NAMALWA (cell line): ENCODE measurements around the gene BIN1.

ENCODE experiments used
- DNase-seq: peaks from one replicate; pipeline ENCODE4 v3.0.0-alpha.2; 2015; ENCODE audit warnings: low spot score

BIN1 gene, protein sequence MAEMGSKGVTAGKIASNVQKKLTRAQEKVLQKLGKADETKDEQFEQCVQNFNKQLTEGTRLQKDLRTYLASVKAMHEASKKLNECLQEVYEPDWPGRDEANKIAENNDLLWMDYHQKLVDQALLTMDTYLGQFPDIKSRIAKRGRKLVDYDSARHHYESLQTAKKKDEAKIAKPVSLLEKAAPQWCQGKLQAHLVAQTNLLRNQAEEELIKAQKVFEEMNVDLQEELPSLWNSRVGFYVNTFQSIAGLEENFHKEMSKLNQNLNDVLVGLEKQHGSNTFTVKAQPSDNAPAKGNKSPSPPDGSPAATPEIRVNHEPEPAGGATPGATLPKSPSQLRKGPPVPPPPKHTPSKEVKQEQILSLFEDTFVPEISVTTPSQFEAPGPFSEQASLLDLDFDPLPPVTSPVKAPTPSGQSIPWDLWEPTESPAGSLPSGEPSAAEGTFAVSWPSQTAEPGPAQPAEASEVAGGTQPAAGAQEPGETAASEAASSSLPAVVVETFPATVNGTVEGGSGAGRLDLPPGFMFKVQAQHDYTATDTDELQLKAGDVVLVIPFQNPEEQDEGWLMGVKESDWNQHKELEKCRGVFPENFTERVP

GRCh38 chr2:127106991-127107621, at the start of gene BIN1:
Gene BIN1, minus strand, starts transcription at chr2:127107154. Its CDS starts 211 bp downstream, at chr2:127106943.
- DNase-seq = peak; percentile 52

DNA sequence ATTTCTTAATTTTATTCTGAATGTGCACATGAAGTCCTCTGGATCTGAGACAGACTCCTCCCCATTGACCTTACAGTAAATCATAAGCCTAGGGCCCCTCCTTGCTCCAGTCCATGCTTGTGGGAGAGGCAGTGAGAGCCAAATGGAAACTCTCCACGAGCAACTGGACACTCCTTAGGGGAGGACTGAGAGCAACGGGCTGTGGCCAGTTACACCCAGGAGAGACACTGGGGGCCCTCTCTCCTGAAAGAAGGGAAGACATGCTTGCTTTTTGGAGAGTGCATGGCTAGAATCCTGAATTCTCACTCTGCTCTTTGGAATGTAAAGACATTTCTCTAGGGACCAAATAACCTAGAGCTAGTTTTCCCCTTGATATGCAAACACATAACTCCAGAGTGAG, 49.0 kb upstream of the BIN1 start:
- no peak for DNase-seq

GRCh38 chr2:127155028-127155581, 48.2 kb upstream of the BIN1 start:
- DNase-seq = no peak

GRCh38 chr2:127154396-127154795, 47.4 kb upstream of the BIN1 start:
- no peak for DNase-seq

- DNase-seq = no peak
Measured at GRCh38 chr2:127153691-127154158, 46.8 kb upstream of the BIN1 start.

DNA sequence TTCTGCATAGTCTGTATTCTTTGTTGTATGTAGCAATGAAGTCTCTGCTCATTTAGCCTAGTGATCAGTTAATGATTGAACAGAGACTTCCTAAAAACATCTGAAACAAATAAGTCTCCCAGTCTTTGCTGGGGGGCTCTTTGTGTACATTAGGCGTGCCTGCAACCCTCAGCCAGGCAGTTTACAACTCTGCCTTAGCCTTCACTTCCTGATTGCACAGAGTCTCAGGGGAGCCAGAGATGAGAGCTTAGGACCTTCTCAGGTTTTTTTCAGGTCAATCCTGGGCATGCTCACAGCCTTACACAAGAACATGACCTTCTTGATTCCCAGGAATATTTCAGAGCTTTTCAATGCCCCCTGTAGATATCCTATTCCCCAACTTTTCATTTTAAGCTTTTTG, 44.0 kb upstream of the BIN1 start:
- no peak for DNase-seq

DNA sequence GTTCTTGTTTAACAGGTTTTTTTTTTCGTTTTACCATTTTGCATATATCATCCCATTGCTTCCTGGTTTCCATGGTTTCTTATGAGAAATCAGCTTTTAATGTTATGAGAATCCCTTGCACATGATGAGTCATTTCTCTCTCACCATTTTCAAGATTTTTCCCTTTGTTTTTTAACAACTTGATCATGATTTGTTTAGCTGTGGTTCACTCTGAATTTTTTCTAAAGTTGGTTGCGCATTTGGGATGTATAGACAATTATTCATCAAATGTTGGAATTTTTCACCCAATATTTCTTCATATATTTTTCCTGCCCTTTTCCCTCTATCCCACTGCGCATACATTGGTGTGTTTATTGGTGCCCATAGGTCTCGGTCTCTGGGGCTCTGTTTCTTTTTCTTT, 42.4 kb upstream of the BIN1 start:
- no peak for DNase-seq

DNA sequence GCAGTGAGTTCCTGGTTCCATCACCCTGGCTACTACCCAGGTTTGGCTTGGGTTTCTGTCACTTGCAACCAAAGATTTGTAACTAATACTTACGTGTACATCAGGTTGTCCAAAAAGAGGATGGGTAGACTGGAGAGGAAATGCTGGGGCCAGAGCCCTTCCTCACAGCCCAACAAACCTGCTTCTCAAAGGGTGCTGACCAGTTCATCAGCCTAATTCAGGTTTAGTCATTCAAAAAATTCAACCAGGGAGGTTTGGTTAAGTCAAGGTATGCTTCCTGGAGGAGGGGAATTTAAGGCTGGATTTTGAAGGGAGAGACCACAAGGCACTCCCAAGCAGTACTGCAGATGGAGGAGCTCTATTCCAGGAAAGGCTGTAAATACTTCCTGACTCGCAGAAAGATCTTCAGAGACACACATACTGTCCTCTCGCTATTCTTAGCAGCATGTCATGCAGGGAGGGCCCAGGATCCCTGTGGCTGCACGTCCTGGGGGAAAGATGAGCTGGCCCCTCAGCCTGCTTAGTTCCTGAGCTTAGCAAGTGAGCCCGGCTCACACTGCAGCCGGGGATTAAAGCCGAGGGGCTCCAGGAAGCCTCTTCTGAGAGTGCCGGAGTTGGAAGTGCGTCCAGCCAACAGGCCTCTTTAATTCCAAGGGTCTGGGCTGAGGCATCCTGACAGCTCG, 40.0 kb upstream of the BIN1 start:
- no peak for DNase-seq

GRCh38 chr2:127146071-127146725, 39.2 kb upstream of the BIN1 start:
- no peak for DNase-seq

- DNase-seq = no peak
Measured at GRCh38 chr2:127145280-127145895, 38.4 kb upstream of the BIN1 start.

DNA sequence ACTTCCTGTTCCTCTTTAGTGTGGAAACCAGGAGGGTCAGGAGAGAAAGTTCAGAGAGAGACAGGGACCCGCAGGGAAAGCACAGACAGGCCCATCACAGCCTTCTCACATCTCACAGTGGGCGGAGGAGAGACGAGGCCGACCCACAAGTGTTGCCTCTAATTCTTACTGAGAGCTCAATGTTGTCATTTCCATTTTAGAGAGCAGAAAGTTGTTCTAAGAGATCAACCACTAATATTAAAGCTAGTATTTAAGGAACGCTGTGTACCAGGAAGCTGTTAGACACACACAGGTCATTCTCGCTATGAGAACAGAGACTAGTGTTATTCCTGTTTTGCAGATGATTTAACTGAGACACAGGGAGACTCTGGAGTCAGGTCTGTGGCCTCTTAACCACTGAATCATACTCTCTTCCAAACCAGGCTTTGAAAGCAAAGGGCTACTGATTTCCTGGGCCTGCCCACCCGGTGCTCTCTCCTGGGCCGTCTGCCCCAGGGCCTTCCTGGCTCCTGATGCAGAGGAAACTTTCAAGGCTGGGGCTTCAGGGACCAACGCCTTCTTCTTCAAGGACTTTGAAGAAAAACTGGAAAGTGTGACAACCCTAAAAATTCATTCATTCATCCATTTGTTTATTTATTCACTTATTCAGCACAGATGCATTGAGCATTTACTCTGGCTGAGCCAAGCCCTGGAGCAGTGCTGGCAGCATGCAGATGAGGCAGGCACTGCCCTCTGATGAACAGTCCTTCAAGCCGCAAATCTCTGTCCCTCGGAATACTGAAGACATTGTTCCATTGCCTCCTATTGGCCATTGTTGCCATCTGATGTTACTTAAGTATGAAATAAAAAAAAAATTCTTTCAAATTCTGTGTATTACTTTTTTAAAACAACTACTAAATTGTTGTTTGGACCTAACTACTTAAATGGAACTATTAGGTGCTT, 37.2 kb upstream of the BIN1 start:
- no peak for DNase-seq

DNA sequence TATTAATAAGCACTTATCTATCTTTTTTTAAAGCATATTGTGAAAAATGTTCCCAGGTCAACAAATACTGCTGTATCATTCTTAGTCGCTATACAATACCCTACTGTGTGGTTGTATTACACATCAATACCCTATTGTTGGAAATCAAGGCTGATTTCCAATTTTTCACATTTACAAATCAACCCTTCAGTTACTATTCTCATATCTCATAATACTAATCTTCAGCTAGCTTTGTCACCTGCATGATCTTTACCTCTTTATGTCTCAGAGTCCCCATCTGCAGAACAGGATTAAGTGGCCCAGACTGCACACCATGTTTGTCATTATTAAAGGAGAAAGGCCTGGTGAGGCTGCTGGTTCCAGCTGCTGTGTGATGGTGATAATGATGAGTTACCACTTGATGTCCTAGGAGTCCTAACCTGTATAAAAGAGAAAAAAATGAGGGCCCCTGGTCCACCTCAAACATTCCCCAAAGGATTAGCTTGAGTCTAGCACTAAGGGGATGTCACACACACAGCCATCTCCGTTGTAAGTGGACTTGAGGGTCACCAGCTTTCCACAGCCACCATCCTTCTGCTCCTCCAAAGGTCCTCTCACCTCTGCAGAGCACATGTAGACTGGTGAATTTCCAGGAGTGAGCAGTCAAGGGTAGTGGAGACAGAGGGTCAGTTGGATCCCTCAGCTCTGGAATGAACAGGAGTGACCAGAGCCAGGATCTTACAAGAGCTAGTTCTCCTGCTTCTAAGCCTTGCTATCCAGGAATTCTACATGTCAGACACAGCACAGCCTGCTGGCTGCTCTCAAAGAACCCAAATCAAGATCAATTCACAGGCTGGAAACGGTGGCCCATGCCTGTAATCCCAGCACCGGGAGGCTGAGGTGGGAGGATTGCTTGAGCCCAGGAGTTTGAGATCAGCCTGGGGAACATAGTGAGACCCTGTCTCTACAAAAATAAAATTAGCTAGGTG, 36.0 kb upstream of the BIN1 start:
- DNase-seq = no peak

GRCh38 chr2:127140538-127140937, 33.6 kb upstream of the BIN1 start:
- DNase-seq = no peak

GRCh38 chr2:127139766-127140165, 32.8 kb upstream of the BIN1 start:
- DNase-seq = peak; percentile 16

GRCh38 chr2:127138281-127138680, 31.3 kb upstream of the BIN1 start:
- DNase-seq = no peak

- DNase-seq = no peak
Measured at GRCh38 chr2:127137741-127138140, 30.8 kb upstream of the BIN1 start.

- no peak for DNase-seq
Measured at GRCh38 chr2:127137225-127137624, 30.3 kb upstream of the BIN1 start.

DNA sequence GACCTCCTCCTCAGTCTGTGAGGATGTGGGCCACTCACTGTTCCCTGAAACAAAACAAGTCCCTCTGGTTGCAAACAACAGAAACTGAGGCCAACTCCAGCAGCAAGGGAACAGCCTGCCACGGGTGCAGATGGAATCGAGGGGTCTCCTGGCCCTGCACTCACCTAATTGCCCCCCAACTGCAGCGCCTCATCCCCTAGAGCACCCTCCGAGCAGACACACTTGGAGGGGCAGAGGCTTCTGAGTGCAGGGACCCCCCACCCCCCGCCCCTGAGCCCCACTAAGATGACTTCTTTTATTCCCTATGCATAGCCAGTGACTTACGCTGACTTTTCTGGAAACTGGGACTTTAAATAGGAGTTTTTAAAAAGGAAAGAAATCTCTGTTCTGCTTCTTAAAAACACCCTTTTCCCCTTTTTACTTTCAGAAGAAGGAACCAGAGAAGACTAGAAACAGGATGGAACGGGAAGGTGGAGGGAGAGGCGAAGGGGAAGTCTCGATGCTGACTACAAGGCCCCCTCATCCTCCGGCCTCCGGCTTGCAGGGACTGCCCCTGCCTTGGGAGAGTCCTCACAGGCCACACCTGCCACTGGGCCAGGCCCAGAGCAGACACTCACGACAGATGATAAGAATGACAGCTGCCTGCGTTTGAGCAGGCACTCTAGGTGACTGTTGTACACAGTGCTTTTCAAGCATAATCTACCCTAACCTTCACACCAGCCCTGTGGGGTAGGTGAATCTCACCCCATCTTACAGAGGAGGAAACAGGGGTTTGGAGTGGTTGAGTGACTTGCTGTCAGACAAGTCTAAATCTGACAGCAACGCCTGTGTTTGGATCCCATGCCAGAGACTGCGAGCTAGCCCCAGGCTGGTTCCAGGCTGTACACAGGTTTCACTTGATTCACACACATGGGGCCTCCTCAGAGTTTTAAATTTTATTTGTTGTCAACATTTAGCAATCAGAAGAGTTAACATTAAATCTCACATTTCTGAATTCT, 28.2 kb upstream of the BIN1 start:
- DNase-seq = no peak
